PC-9 (cell line): ENCODE measurements around the gene ENDOV. TPM values are rescaled to one million over a fixed set of nuclear protein-coding genes. Genes with fewer than 3 reads are reported as not detected.

Experiments used
- BruUV-seq: library from RNA; stranded (reverse); fragments of 400-500 nt; replicated peaks from 2 replicates; lab custom pipeline; 2021; lab: Mats Ljungman, UMichigan
- CTCF ChIA-PET: fragments of 300-600 bp; sonication (Branson Sonifier 250); formaldehyde crosslinking; loops from one replicate; lab custom pipeline; 2022; ENCODE audit warnings: antibody characterized with exemption; lab: Charles Lee
- POLR2A ChIA-PET: fragments of 300-600 bp; sonication (Branson Sonifier 250); formaldehyde crosslinking; loops from one replicate; lab custom pipeline; 2022; ENCODE audit warnings: antibody characterized with exemption; ENCODE audit not compliant: unreplicated experiment; lab: Charles Lee
- DNase-seq, 2 experiments: peaks; one replicate each; pipeline versions ENCODE4 v3.0.0 to v3.0.0-alpha.2; 2015 to 2022; ENCODE audit warnings: mixed read lengths in 1 of 2
- H2AFZ ChIP-seq: fragments of 200-600 bp; sonication (generic); 2 replicates; pipeline ENCODE4 v1.8.1; 2017; ENCODE audit warnings: antibody characterized with exemption
- H3F3A ChIP-seq: fragments of 200-600 bp; sonication (generic); 2 replicates; pipeline ENCODE4 v1.8.1; 2017; ENCODE audit warnings: antibody characterized with exemption, mild to moderate bottlenecking, low read depth; ENCODE audit not compliant: insufficient read depth
- H3K27ac ChIP-seq: fragments of 200-600 bp; sonication (generic); 2 replicates; pipeline ENCODE4 v1.6.1; 2016; ENCODE audit warnings: mixed run types
- H3K27me3 ChIP-seq: fragments of 200-600 bp; sonication (generic); 2 replicates; pipeline ENCODE4 v1.6.1; 2016; ENCODE audit warnings: low read depth, mixed run types; ENCODE audit not compliant: insufficient read depth
- H3K36me3 ChIP-seq: fragments of 200-600 bp; sonication (generic); 2 replicates; pipeline ENCODE4 v1.6.1; 2016; ENCODE audit warnings: low read depth, mixed run types
- H3K4me1 ChIP-seq: fragments of 200-600 bp; sonication (generic); replicated peaks from 2 replicates; pipeline ENCODE4 v1.6.1; 2016; ENCODE audit warnings: mixed run types; ENCODE audit not compliant: insufficient read depth
- H3K4me2 ChIP-seq: fragments of 200-600 bp; sonication (generic); 2 replicates; pipeline ENCODE4 v1.6.1; 2017; ENCODE audit warnings: mixed run types
- H3K4me3 ChIP-seq: fragments of 200-600 bp; sonication (generic); 2 replicates; pipeline ENCODE4 v1.6.1; 2016; ENCODE audit warnings: mixed run types
- H3K79me2 ChIP-seq: fragments of 200-600 bp; sonication (generic); 2 replicates; pipeline ENCODE4 v1.6.1; 2017; ENCODE audit warnings: low read depth, mixed run types
- H3K9me2 ChIP-seq: fragments of 200-600 bp; sonication (generic); 2 replicates; pipeline ENCODE4 v1.8.1; 2017; ENCODE audit warnings: mild to moderate bottlenecking; ENCODE audit not compliant: insufficient read depth
- H3K9me3 ChIP-seq: fragments of 200-600 bp; sonication (generic); 2 replicates; pipeline ENCODE4 v1.8.1; 2016; ENCODE audit warnings: low read depth; ENCODE audit not compliant: insufficient read depth
- H4K20me1 ChIP-seq: fragments of 200-600 bp; sonication (generic); 2 replicates; pipeline ENCODE4 v1.8.1; 2017; ENCODE audit not compliant: insufficient read depth
- EZH2 ChIP-seq: fragments of 200-600 bp; sonication (generic); IDR thresholded peaks from 2 replicates; pipeline ENCODE4 v1.8.0; 2017; ENCODE audit warnings: antibody characterized with exemption, low read depth
- intact Hi-C: fragments of 100-400 bp; cut with micrococcal nuclease; formaldehyde crosslinking; loops from one replicate; pipeline ENCODE4 v1.10.0; 2022; ENCODE audit not compliant: unreplicated experiment
- total RNA-seq: library from RNA; stranded (reverse); gene quantifications from 2 replicates; pipeline ENCODE4 v1.2.3, GENCODE V29; 2021
- TF ChIP-seq, protein P1 (sequence below): fragments of 200-600 bp; sonication (generic); conservative IDR thresholded peaks from 2 replicates; pipeline ENCODE4 v1.6.1; 2017; ENCODE audit warnings: mixed run types, antibody characterized with exemption, mild to moderate bottlenecking, moderate library complexity

The ENDOV gene
- total RNA-seq, 1 experiment from 2014 or later = 50.3 TPM

- no peaks in the 10 kb centered on the region for H3F3A ChIP-seq
- no peaks in the 10 kb centered on the region for H3K36me3 ChIP-seq
- ChIA-PET POLR2A (interaction anchor here (0.5 kb wide), 1 partner anchor 40 kb away, joined by 4 read pairs; no protein-coding TSS in a partner anchor), CTCF (interaction anchor here (0.7 kb wide), 2 partner anchors 40 to 572 kb away, joined by 3 to 4 read pairs; no protein-coding TSS in a partner anchor)
- H3K79me2 ChIP-seq = peaks cover 10% of the 10 kb centered on the region
- H3K27me3 ChIP-seq = no peaks in the 10 kb centered on the region
- TF ChIP-seq EZH2 = no peak
- TF ChIP-seq, protein P1, sequence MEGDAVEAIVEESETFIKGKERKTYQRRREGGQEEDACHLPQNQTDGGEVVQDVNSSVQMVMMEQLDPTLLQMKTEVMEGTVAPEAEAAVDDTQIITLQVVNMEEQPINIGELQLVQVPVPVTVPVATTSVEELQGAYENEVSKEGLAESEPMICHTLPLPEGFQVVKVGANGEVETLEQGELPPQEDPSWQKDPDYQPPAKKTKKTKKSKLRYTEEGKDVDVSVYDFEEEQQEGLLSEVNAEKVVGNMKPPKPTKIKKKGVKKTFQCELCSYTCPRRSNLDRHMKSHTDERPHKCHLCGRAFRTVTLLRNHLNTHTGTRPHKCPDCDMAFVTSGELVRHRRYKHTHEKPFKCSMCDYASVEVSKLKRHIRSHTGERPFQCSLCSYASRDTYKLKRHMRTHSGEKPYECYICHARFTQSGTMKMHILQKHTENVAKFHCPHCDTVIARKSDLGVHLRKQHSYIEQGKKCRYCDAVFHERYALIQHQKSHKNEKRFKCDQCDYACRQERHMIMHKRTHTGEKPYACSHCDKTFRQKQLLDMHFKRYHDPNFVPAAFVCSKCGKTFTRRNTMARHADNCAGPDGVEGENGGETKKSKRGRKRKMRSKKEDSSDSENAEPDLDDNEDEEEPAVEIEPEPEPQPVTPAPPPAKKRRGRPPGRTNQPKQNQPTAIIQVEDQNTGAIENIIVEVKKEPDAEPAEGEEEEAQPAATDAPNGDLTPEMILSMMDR = no peak
- peak overlapping the region; percentile 96 for H2AFZ ChIP-seq
- BruUV-seq = no TSS peak
- no peak for DNase-seq
- no peaks in the 10 kb centered on the region for H3K9me2 ChIP-seq
- H3K4me1 ChIP-seq = 0 out of 2 replicates have a peak, but pooled peaks cover 6% of the 10 kb centered on the region
- H3K9me3 ChIP-seq = no peaks in the 10 kb centered on the region
- no peak overlapping the region for H3K27ac ChIP-seq
- H3K4me3 ChIP-seq = peak overlapping the region; percentile 67
- no peaks in the 10 kb centered on the region for H4K20me1 ChIP-seq
- intact Hi-C loops = loop anchor here (5.0 kb wide), 1 partner anchor 407 kb away; no protein-coding TSS in a partner anchor
- H3K4me2 ChIP-seq = peak overlapping the region; percentile 94
These were observed 512 bp upstream of the ENDOV start for GRCh38 chr17:80414508-80414802.

- intact Hi-C loops = no loop called here
- Histone ChIP-seq H3K9me3 (no peaks in the 10 kb centered on the region), H3K4me3 (peak overlapping the region; percentile 67), H2AFZ (peak overlapping the region; percentile 96), H3K9me2 (no peaks in the 10 kb centered on the region), H3K79me2 (peaks cover 10% of the 10 kb centered on the region), H3K36me3 (no peaks in the 10 kb centered on the region), H3K4me2 (peak overlapping the region; percentile 94), H3K27me3 (no peaks in the 10 kb centered on the region), H3F3A (no peaks in the 10 kb centered on the region), H4K20me1 (no peaks in the 10 kb centered on the region), H3K27ac (peak overlapping the region; percentile 70; the same call in 1 of the 2 replicates), H3K4me1 (0 out of 2 replicates have a peak, but pooled peaks cover 6% of the 10 kb centered on the region)
- no TSS peak for BruUV-seq
- ChIA-PET POLR2A (no interaction called here), CTCF (no interaction called here)
- no peak for TF ChIP-seq EZH2
- TF ChIP-seq, protein P1 = no peak
- DNase-seq = no peak
These were observed 715 bp downstream of the ENDOV start for GRCh38 chr17:80415626-80416137.

DNA sequence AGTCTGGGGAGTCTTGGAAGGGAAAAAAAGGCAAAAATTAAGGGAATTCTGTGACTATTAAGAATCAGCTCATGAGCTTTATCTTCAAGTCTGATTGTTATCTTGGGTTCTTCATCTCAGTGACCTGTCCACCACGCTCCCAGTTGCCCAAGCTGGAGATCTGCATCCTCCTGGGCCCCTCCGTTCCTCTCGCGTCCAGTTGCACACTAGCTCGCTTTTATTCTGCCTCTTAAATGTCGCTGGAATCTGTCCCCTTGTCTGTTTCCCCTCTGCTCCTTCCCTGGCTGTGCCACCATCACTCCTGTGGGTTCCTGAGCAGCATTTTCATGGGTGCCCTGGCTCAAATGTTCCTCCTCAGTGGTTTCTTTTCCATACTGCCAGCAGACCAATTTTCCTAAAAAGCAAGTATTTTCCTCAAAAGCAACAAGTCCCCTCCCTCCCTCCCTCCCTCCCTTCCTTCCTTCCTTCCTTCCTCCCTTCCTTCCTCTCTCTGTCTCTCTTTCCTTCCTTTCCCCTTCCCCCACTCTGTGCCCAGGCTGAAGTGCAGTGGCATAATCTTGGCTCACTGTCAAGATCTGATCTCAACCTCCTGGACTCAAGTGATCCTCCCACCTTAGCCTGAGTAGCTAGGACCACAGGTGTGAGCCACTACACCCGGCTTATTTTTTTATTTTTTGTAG, 1.4 kb downstream of the ENDOV start:
- H3K4me1 ChIP-seq = 0 out of 2 replicates have a peak, but pooled peaks cover 6% of the 10 kb centered on the region
- H3K27ac ChIP-seq = no peak overlapping the region
- H3K79me2 ChIP-seq = peaks cover 10% of the 10 kb centered on the region
- intact Hi-C loops = no loop called here
- H2AFZ ChIP-seq = no peak overlapping the region
- H3K9me2 ChIP-seq = no peaks in the 10 kb centered on the region
- H3K4me3 ChIP-seq = peak overlapping the region; percentile 67; the same call in 1 of the 2 replicates
- H4K20me1 ChIP-seq = no peaks in the 10 kb centered on the region
- H3K9me3 ChIP-seq = no peaks in the 10 kb centered on the region
- no peaks in the 10 kb centered on the region for H3K27me3 ChIP-seq
- no peak for DNase-seq
- ChIA-PET POLR2A (no interaction called here), CTCF (no interaction called here)
- BruUV-seq = no TSS peak
- H3K36me3 ChIP-seq = no peaks in the 10 kb centered on the region
- peak overlapping the region; percentile 94 for H3K4me2 ChIP-seq
- no peaks in the 10 kb centered on the region for H3F3A ChIP-seq
- TF ChIP-seq EZH2 = no peak
- TF ChIP-seq, protein P1 = no peak
